GM12874 (cell line): ENCODE results near the gene PACS1.

Source experiments
- CTCF ChIP-seq: IDR thresholded peaks from 2 replicates; pipeline ENCODE4 v1.5.1; 2011; ENCODE audit warnings: low read depth, mild to moderate bottlenecking, control low read depth, low read length, moderate library complexity; ENCODE audit not compliant: insufficient read depth

PACS1 gene

DNA sequence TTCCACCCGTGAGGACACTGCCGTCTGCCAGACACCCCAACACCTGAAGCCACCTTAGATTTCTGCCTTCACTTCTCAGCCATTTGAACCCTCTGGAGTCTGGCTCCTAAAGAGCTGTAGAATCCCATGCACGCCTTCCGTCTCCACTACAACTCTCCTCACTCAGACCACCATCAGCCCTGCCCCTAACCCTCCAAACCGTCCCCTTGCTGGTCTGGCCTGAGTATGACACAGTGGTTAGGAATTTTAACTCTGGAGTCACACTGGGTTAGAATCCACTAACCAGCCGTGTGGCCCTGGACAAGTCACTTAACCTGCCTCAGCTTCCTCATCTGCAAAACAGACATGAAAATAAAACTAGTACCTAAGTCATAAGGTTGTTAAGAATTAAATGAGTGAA is 210.9 kb downstream of the PACS1 start:
- TF ChIP-seq CTCF, result no peak

GRCh38 chr11:66281776-66282467 is 211.8 kb downstream of the PACS1 start:
- no peak for TF ChIP-seq CTCF

GRCh38 chr11:66282468-66283455 is 212.7 kb downstream of the PACS1 start:
- TF ChIP-seq CTCF, result peak; percentile 99

DNA sequence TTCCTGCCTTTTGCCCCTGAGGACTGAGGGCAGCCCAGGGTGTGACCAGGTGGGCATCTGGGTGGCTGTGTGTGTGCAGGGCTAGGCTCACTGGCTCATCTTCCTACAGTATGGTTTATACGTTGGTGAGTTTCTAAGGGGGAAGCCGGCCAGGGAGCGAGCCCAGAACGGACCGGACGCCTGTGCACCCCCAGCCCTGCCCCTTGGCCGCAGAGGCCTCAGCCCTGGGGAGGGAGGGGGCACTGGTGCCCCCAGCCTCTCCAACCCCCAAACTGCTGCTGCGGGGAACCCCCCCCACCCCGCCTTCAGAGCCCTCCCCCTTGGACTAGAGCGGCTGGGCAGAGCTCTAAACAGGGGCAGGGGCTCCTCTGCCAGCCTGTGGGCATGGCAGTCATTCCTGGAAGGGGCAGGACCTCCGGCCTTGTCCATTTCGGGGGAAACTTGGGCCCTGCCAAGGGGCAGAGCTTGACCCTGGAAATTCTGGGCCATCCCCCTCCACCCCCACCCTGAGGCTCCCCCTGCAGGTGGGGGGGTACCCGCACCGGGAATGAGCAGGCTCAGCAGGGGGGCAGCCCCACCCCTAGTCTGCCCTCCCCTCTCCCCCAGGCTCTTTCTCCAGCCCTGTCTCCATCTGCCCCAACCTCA is 213.5 kb downstream of the PACS1 start:
- TF ChIP-seq CTCF, result 0 out of 2 replicates have a peak, but pooled peaks have one; percentile 25

GRCh38 chr11:66284526-66285078 is 214.5 kb downstream of the PACS1 start:
- no peak for TF ChIP-seq CTCF

- TF ChIP-seq CTCF, result no peak
Observed at GRCh38 chr11:66285250-66285947, 215.3 kb downstream of the PACS1 start.
